ENCODE results near the gene SCARB1. TPM values are rescaled to one million over a fixed set of nuclear protein-coding genes. Genes with fewer than 3 reads are reported as not detected.
A peak's percentile ranks its signal among the peaks of the same experiment; 100 is the strongest.

SCARB1 gene
- total and polyA plus RNA-seq, 2 of the 13 experiments (the other 11 are each of a cell fraction or from before 2014, with no cell fraction given): 63.4 to 160 TPM

DNA sequence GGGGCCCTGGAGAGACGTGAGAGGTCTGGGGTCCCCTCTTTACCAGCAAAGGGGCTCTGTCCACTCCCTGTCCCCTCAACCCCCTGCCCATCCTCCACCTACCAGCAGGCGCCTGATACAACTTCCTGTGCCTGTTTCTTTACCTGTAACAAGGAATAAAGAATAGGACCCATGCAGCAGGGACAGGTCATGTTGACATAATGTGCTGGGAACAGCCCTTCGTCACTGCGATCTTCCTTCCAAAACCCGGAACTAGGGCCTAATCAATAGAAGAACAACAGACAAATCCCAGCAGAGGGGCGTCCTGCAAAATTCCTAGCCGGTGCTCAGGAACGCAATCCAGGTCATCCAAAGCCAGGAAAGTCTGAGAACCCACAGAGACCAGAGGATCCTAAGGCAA, 32.1 kb downstream of the SCARB1 start:
- H3K27me3 ChIP-seq (ENCODE audit: control insufficient read depth in 1 of 2, insufficient read depth in 2 of 2, low read length in 2 of 2): no peaks in the 10 kb centered on the region
- H3K9ac ChIP-seq (ENCODE audit: insufficient read depth, low read depth, low read length): no peak overlapping the region
- no peak overlapping the region for H2AFZ ChIP-seq (ENCODE audit: low read length)
- intact Hi-C loops (cut with micrococcal nuclease; ENCODE audit: unreplicated experiment) (no loop called here), in situ Hi-C loops (cut with HindIII; ENCODE audit: extremely low pct_ligation_motif_present, low pct_unique_long_range_greater_than_20kb) (no loop called here)
- peak overlapping the region; percentile 17 for H3K27ac ChIP-seq (ENCODE audit: extremely low read length, insufficient read depth, low read length)
- no peaks in the 10 kb centered on the region for H4K20me1 ChIP-seq (ENCODE audit: insufficient read depth, low read length)
- H3K79me2 ChIP-seq (ENCODE audit: insufficient read depth, low read length): peaks cover 82% of the 10 kb centered on the region
- peaks cover 92% of the 10 kb centered on the region for H3K4me1 ChIP-seq (ENCODE audit: insufficient read depth, low read length)
- no peak overlapping the region for H3K4me3 ChIP-seq (replicated peaks in 1 of 3; ENCODE audit: insufficient read depth in 1 of 3, low read depth in 2 of 3, low read length in 3 of 3)
- WGBS (ENCODE audit: low lambda C conversion rate): 91% methylated on average over 8 of the region's 8 CpGs
- no peaks in the 10 kb centered on the region for H3K9me3 ChIP-seq (ENCODE audit: low read length)
- POLR2A ChIA-PET: no interaction called here
- ATAC-seq: no peak
- TF ChIP-seq ZHX2 (IDR thresholded peaks at IDR 0.05; ENCODE audit: low read depth): no peak
- no peak for TF ChIP-seq ZHX2 (CRISPR knock-in tag; IDR thresholded peaks at IDR 0.05; ENCODE audit: borderline replicate concordance)
- no peak for TF ChIP-seq ZZZ3 (CRISPR knock-in tag; IDR thresholded peaks at IDR 0.05; ENCODE audit: borderline replicate concordance)
- TF ChIP-seq TCF7L2 (IDR thresholded peaks at IDR 0.05; ENCODE audit: low read depth, low read length): no peak
- TF ChIP-seq ZNF883 (CRISPR knock-in tag; IDR thresholded peaks at IDR 0.05; ENCODE audit: not compliant biosample characterization): no peak
- no peak for TF ChIP-seq ATRX (CRISPR knock-in tag; IDR thresholded peaks at IDR 0.05; ENCODE audit: borderline replicate concordance)
- TF ChIP-seq, protein P1, sequence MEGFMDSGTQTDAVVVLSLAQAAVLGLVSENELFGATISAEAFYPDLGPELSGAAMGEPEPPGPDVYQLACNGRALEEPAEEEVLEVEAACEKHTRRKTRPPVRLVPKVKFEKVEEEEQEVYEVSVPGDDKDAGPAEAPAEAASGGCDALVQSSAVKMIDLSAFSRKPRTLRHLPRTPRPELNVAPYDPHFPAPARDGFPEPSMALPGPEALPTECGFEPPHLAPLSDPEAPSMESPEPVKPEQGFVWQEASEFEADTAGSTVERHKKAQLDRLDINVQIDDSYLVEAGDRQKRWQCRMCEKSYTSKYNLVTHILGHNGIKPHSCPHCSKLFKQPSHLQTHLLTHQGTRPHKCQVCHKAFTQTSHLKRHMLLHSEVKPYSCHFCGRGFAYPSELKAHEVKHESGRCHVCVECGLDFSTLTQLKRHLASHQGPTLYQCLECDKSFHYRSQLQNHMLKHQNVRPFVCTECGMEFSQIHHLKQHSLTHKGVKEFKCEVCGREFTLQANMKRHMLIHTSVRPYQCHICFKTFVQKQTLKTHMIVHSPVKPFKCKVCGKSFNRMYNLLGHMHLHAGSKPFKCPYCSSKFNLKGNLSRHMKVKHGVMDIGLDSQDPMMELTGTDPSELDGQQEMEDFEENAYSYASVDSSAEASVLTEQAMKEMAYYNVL (CRISPR knock-in tag; IDR thresholded peaks at IDR 0.05; ENCODE audit: borderline replicate concordance): no peak
- peaks cover 9 to 27% of the 10 kb centered on the region in 2 experiments for H3K36me3 ChIP-seq (replicated peaks in 1 of 2; ENCODE audit: control insufficient read depth in 1 of 2, insufficient read depth in 2 of 2, low read length in 2 of 2)
- H3K4me2 ChIP-seq (ENCODE audit: low read depth, low read length): no peak overlapping the region
- no peak for DNase-seq (ENCODE audit: low spot score)
- no peak for FAIRE-seq
- BruUV-seq (replicated peaks): no TSS peak
- CTCF ChIA-PET (ENCODE audit: low intra/inter-chr PET ratio, low total read pairs): no interaction called here
